Lung (tissue), 12 donors: ENCODE data around the gene PEAR1. TPM values are rescaled to one million over a fixed set of nuclear protein-coding genes. Genes with fewer than 3 reads are reported as not detected.
A peak's percentile ranks its signal among the peaks of the same experiment; 100 is the strongest.

Experiments
- ATAC-seq: fragments of 200-7000 bp; cut with Tn5 transposase; one replicate; pipeline ENCODE4 v1.9.1; 2020; ENCODE audit warnings: moderate number of reproducible peaks; ENCODE audit not compliant: insufficient read depth, low FRiP score
- DNase-seq, 3 donors: peaks; one replicate each; pipeline ENCODE4 v3.0.0-alpha.2; 2013 to 2017
- H3K27ac ChIP-seq, 2 donors: one replicate each; pipeline ENCODE4 v1.5.1; 2013; ENCODE audit warnings: mild to moderate bottlenecking in 2 of 2, moderate library complexity in 2 of 2, control low read depth in 1 of 2, inconsistent platforms in 1 of 2, low read depth in 1 of 2, low read length in 1 of 2
- H3K27me3 ChIP-seq, 3 donors: one replicate each; pipeline ENCODE4 v1.5.1; 2013; ENCODE audit warnings: low read length in 2 of 3; ENCODE audit not compliant: control insufficient read depth in 3 of 3, insufficient read depth in 3 of 3
- H3K36me3 ChIP-seq, 4 donors: one replicate each; pipeline ENCODE4 v1.5.1; 2013; ENCODE audit warnings: low read length in 4 of 4, mild to moderate bottlenecking in 1 of 4, moderate library complexity in 1 of 4; ENCODE audit not compliant: control insufficient read depth in 4 of 4, insufficient read depth in 4 of 4
- H3K4me1 ChIP-seq, 5 donors: one replicate each; pipeline ENCODE4 v1.5.1; 2013; ENCODE audit warnings: low read length in 5 of 5, mild to moderate bottlenecking in 2 of 5, moderate library complexity in 1 of 5; ENCODE audit not compliant: control insufficient read depth in 5 of 5, insufficient read depth in 5 of 5
- H3K4me3 ChIP-seq: one replicate; pipeline ENCODE4 v1.5.1; 2013; ENCODE audit warnings: mild to moderate bottlenecking, control low read depth, moderate library complexity
- H3K9ac ChIP-seq, 2 donors: one replicate each; pipeline ENCODE4 v1.5.1; 2013; ENCODE audit warnings: low read length in 2 of 2, control low read depth in 1 of 2; ENCODE audit not compliant: insufficient read depth in 1 of 2
- H3K9me3 ChIP-seq, 4 donors: one replicate each; pipeline ENCODE4 v1.5.1; 2013; ENCODE audit warnings: low read length in 3 of 4, mild to moderate bottlenecking in 1 of 4, moderate library complexity in 1 of 4; ENCODE audit not compliant: control insufficient read depth in 4 of 4, insufficient read depth in 3 of 4
- CTCF ChIP-seq: IDR thresholded peaks from 2 replicates; pipeline ENCODE4 v1.5.1; 2012; ENCODE audit warnings: mild to moderate bottlenecking; ENCODE audit errors: control extremely low read depth, extremely low read depth
- WGBS, 2 donors: extraction: QIAGEN DNeasy Blood & Tissue Kit; methylation state at CpG; one replicate each; pipeline ENCODE4 v1.1.7; 2013; 5-methylcytosine and 5-hydroxymethylcytosine counted together
- polyA plus RNA-seq, 2 donors: library from polyadenylated mRNA; stranded (reverse); fragments of 200-250 nt; gene quantifications; one replicate each; pipeline ENCODE4 v1.2.1, GENCODE V29; 2013
- total RNA-seq, 2 donors: library from RNA; depleted of rRNA in 1 of 2; stranded (reverse); fragments of >200 nt in 1 of 2; gene quantifications; one replicate each; pipeline ENCODE4 v1.2.1, GENCODE V29; 2014 to 2021
- donor health status: control.
- donor health status: control.
- donor health status: Bipolar disorder and iron deficiency.
- donor health status: healthy.
- donor health status: DM: yes; HTN: yes; CAD: no.

The PEAR1 gene
- total and polyA plus RNA-seq, 4 donors = 7.6 to 15.3 (median 12.9) TPM

DNA sequence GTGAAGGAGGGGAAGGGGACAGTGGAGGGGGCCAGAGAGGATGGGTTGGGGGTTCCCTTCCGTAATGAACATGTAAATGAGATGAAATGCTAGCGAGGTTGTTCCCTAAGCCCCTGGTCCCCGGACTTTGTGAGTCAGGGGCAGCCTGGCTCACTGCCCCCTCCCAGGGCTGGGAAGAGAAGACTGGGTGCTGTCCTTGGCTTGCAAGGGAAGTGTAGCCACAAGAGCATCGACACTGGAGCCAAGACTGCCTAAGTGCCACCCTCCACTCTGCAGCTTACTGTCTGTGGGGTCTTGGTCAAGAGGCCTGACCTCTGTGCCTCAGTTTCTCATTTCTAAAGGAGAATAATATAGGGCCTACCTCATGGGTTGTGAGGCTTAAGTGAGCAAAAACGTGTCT lies 483 bp downstream of the PEAR1 start:
- H3K27ac ChIP-seq = peak overlapping the region; percentile 71 to 92
- peak overlapping the region; percentile 66 for H3K4me3 ChIP-seq
- peak overlapping the region in 1 of 2 donors; percentile 61 for H3K9ac ChIP-seq
- H3K27me3 ChIP-seq = peaks cover 0 to 8% (median 0%) of the 10 kb centered on the region in 3 donors
- peaks cover 0 to 51% (median 12%) of the 10 kb centered on the region in 5 donors for H3K4me1 ChIP-seq
- no peak for ATAC-seq
- peak in 1 of 3 donors; percentile 52 for DNase-seq
- no peak for TF ChIP-seq CTCF
- no peaks in the 10 kb centered on the region for H3K36me3 ChIP-seq
- WGBS, 2 donors = 20% methylated on average over 5 of the region's 5 CpGs
- no peaks in the 10 kb centered on the region for H3K9me3 ChIP-seq

- WGBS, 2 donors = 51 to 52% methylated on average over 12 of the region's 12 CpGs
- Histone ChIP-seq H3K9me3 (no peaks in the 10 kb centered on the region), H3K4me1 (peaks cover 0 to 60% (median 16%) of the 10 kb centered on the region in 5 donors), H3K36me3 (no peaks in the 10 kb centered on the region), H3K27ac (peak overlapping the region; percentile 71 to 92), H3K4me3 (peak overlapping the region; percentile 21), H3K27me3 (peaks cover 0 to 8% (median 0%) of the 10 kb centered on the region in 3 donors), H3K9ac (peak overlapping the region in 1 of 2 donors; percentile 10)
- DNase-seq = peak; percentile 49 to 67 (median 50)
- TF ChIP-seq CTCF = no peak
- ATAC-seq = no peak
These were observed 1.4 kb downstream of the PEAR1 start for GRCh38 chr1:156894711-156895454.

- H3K9ac ChIP-seq = peak overlapping the region in 1 of 2 donors; percentile 10
- WGBS, 2 donors = 67 to 86% methylated on average over 4 of the region's 4 CpGs
- ATAC-seq = no peak
- H3K27ac ChIP-seq = peak overlapping the region; percentile 71 to 92
- H3K36me3 ChIP-seq = no peaks in the 10 kb centered on the region
- no peak overlapping the region for H3K4me3 ChIP-seq
- peaks cover 0 to 65% (median 16%) of the 10 kb centered on the region in 5 donors for H3K4me1 ChIP-seq
- H3K27me3 ChIP-seq = peaks cover 0 to 8% (median 0%) of the 10 kb centered on the region in 3 donors
- no peak for TF ChIP-seq CTCF
- no peak for DNase-seq
- H3K9me3 ChIP-seq = no peaks in the 10 kb centered on the region
These were observed 1.9 kb downstream of the PEAR1 start for GRCh38 chr1:156895455-156895812.
